Liver (tissue), 9 donors: ENCODE results near the gene CPSF3. TPM values are rescaled to one million over a fixed set of nuclear protein-coding genes. Genes with fewer than 3 reads are reported as not detected.

Experiments used
- DNase-seq: peaks from one replicate; pipeline ENCODE4 v3.0.0-alpha.2; 2017; ENCODE audit warnings: low spot score
- H3K27ac ChIP-seq, 2 donors: one replicate each; pipeline ENCODE4 v1.7.0; 2013; ENCODE audit warnings: inconsistent platforms in 2 of 2, low read length in 2 of 2, control low read depth in 1 of 2, low read depth in 1 of 2, mild to moderate bottlenecking in 1 of 2
- H3K27me3 ChIP-seq, 4 donors: one replicate each; pipeline versions ENCODE4 v1.6.1 to v1.7.0; 2013; ENCODE audit warnings: low read length in 3 of 4, inconsistent platforms in 1 of 4, mild to moderate bottlenecking in 1 of 4, moderate library complexity in 1 of 4; ENCODE audit not compliant: control insufficient read depth in 4 of 4, insufficient read depth in 4 of 4
- H3K36me3 ChIP-seq, 4 donors: one replicate each; pipeline versions ENCODE4 v1.6.1 to v1.7.0; 2013; ENCODE audit warnings: low read length in 3 of 4, mild to moderate bottlenecking in 3 of 4, low read depth in 1 of 4, moderate library complexity in 1 of 4; ENCODE audit not compliant: control insufficient read depth in 4 of 4, insufficient read depth in 3 of 4
- H3K4me1 ChIP-seq, 4 donors: one replicate each; pipeline versions ENCODE4 v1.6.1 to v1.7.0; 2013; ENCODE audit warnings: low read length in 3 of 4, mild to moderate bottlenecking in 3 of 4, moderate library complexity in 1 of 4; ENCODE audit not compliant: control insufficient read depth in 4 of 4, insufficient read depth in 4 of 4
- H3K4me3 ChIP-seq, 3 donors: one replicate each; pipeline versions ENCODE4 v1.6.1 to v1.7.0; 2013; ENCODE audit warnings: low read length in 3 of 3, control low read depth in 1 of 3, low read depth in 1 of 3, mild to moderate bottlenecking in 1 of 3
- H3K9ac ChIP-seq, 2 donors: one replicate each; pipeline ENCODE4 v1.7.0; 2013; ENCODE audit warnings: low read length in 2 of 2, mild to moderate bottlenecking in 2 of 2, moderate library complexity in 2 of 2, control low read depth in 1 of 2, low read depth in 1 of 2
- H3K9me3 ChIP-seq, 4 donors: one replicate each; pipeline versions ENCODE4 v1.6.1 to v1.7.0; 2013; ENCODE audit warnings: low read length in 3 of 4; ENCODE audit not compliant: control insufficient read depth in 4 of 4
- ATF3 ChIP-seq: IDR thresholded peaks from 2 replicates; pipeline ENCODE4 v1.6.1; 2016; ENCODE audit warnings: antibody characterized with exemption
- CTCF ChIP-seq: fragments of 150-350 bp; IDR thresholded peaks from 2 replicates; pipeline ENCODE4 v1.5.1; 2017; ENCODE audit warnings: improper control_type of control experiment, low read depth, low read length; ENCODE audit not compliant: missing input control
- FOXA1 ChIP-seq: IDR thresholded peaks from 2 replicates; pipeline ENCODE4 v1.6.1; 2016; ENCODE audit warnings: antibody characterized with exemption
- FOXA2 ChIP-seq: IDR thresholded peaks from 2 replicates; pipeline ENCODE4 v1.6.1; 2016; ENCODE audit warnings: antibody characterized with exemption
- HNF4A ChIP-seq, 2 donors: conservative IDR thresholded peaks; 2 replicates each; pipeline ENCODE4 v1.6.1; 2016; ENCODE audit warnings: antibody characterized with exemption in 2 of 2, mild to moderate bottlenecking in 2 of 2
- HNF4G ChIP-seq: IDR thresholded peaks from 2 replicates; pipeline ENCODE4 v1.6.1; 2016; ENCODE audit warnings: antibody characterized with exemption
- JUND ChIP-seq, 2 donors: IDR thresholded peaks; 2 replicates each; pipeline ENCODE4 v1.6.1; 2016; ENCODE audit warnings: antibody characterized with exemption in 2 of 2
- MAX ChIP-seq: IDR thresholded peaks from 2 replicates; pipeline ENCODE4 v1.6.1; 2016; ENCODE audit warnings: antibody characterized with exemption
- NR2F2 ChIP-seq: IDR thresholded peaks from 2 replicates; pipeline ENCODE4 v1.6.1; 2016; ENCODE audit warnings: antibody characterized with exemption
- RAD21 ChIP-seq, 2 donors: IDR thresholded peaks; 2 replicates each; pipeline ENCODE4 v1.6.1; 2016; ENCODE audit warnings: antibody characterized with exemption in 2 of 2, mild to moderate bottlenecking in 2 of 2
- REST ChIP-seq: IDR thresholded peaks from 2 replicates; pipeline ENCODE4 v1.6.1; 2016; ENCODE audit warnings: antibody characterized with exemption, mild to moderate bottlenecking
- RXRA ChIP-seq, 2 donors: IDR thresholded peaks; 2 replicates each; pipeline ENCODE4 v1.6.1; 2017 to 2018; ENCODE audit warnings: antibody characterized with exemption in 2 of 2, mild to moderate bottlenecking in 1 of 2
- SP1 ChIP-seq: IDR thresholded peaks from 2 replicates; pipeline ENCODE4 v1.6.1; 2018; ENCODE audit warnings: antibody characterized with exemption, mild to moderate bottlenecking
- TAF1 ChIP-seq: conservative IDR thresholded peaks from 2 replicates; pipeline ENCODE4 v1.6.1; 2016; ENCODE audit warnings: antibody characterized with exemption, mild to moderate bottlenecking
- YY1 ChIP-seq: IDR thresholded peaks from 2 replicates; pipeline ENCODE4 v1.6.1; 2016; ENCODE audit warnings: antibody characterized with exemption, mild to moderate bottlenecking
- ZBTB33 ChIP-seq: IDR thresholded peaks from 2 replicates; pipeline ENCODE4 v1.6.1; 2016; ENCODE audit warnings: antibody characterized with exemption
- WGBS: extraction: QIAGEN DNeasy Blood & Tissue Kit; methylation state at CpG from one replicate; pipeline ENCODE4 v1.1.7; 2013; 5-methylcytosine and 5-hydroxymethylcytosine counted together
- polyA plus RNA-seq, 2 donors: library from polyadenylated mRNA; stranded (reverse) in 1 of 2; unstranded in 1 of 2; fragments of 200-250 nt in 1 of 2; fragments of >200 nt in 1 of 2; fragmentation: Nextera tagmentation in 1 of 2; extraction: Ambion mirVana in 1 of 2; gene quantifications; one replicate each; pipeline versions ENCODE4 v1.2.1 to v1.2.3, GENCODE V29; 2013 to 2015
- total RNA-seq, 2 donors: library from RNA; depleted of rRNA; stranded (reverse); fragments of >200 nt; gene quantifications; one replicate each; pipeline ENCODE4 v1.2.3, GENCODE V29; 2014
- donor health status: healthy.
- donor health status: healthy.
- donor health status: healthy.
- donor health status: healthy.
- donor health status: healthy.

CPSF3 gene
- total and polyA plus RNA-seq, 4 donors = 8.7 to 32.2 (median 16.9) TPM

GRCh38 chr2:9424447-9425164 lies 1.2 kb downstream of the CPSF3 start (continued):
- TF ChIP-seq REST (no peak), RXRA (IDR thresholded peaks at IDR 0.05) (no peak), HNF4G (no peak), FOXA2 (no peak), RAD21 (IDR thresholded peaks at IDR 0.05) (no peak), HNF4A (conservative IDR thresholded peaks at IDR 0.05) (no peak), JUND (IDR thresholded peaks at IDR 0.05) (no peak), SP1 (no peak), ATF3 (no peak)

- peaks cover 2 to 38% (median 26%) of the 10 kb centered on the region in 4 donors for H3K36me3 ChIP-seq
- WGBS = 86% methylated on average over 5 of the region's 5 CpGs
Measured at GRCh38 chr2:9428965-9429577, 5.6 kb downstream of the CPSF3 start.

More at GRCh38 chr2:9428965-9429577, 5.6 kb downstream of the CPSF3 start:
- Histone ChIP-seq H3K27me3 (no peaks in the 10 kb centered on the region), H3K4me1 (peaks cover 6 to 9% (median 8%) of the 10 kb centered on the region in 4 donors), H3K4me3 (no peak overlapping the region), H3K9ac (no peak overlapping the region), H3K27ac (no peak overlapping the region), H3K9me3 (no peaks in the 10 kb centered on the region)
- no peak for DNase-seq
- TF ChIP-seq ZBTB33 (no peak), RXRA (IDR thresholded peaks at IDR 0.05) (no peak), MAX (no peak), ATF3 (no peak), NR2F2 (no peak), JUND (IDR thresholded peaks at IDR 0.05) (no peak), YY1 (no peak), HNF4A (conservative IDR thresholded peaks at IDR 0.05) (no peak), FOXA1 (no peak), TAF1 (no peak), SP1 (no peak), CTCF (no peak)
